Suprapubic skin (tissue), 4 donors: ENCODE results near the gene SSMEM1. TPM values are rescaled to one million over a fixed set of nuclear protein-coding genes. Genes with fewer than 3 reads are reported as not detected.
A peak's percentile ranks its signal among the peaks of the same experiment; 100 is the strongest.
"Not testable (repeated sequence)": the region's sequence is repeated elsewhere in the genome, so short reads cannot be mapped to it uniquely, and the experiment has no call there.

Experiments used
- DNase-seq, 2 donors: peaks; one replicate each; pipeline ENCODE4 v3.0.0-alpha.2; 2019; ENCODE audit warnings: low spot score in 2 of 2
- H3K27ac ChIP-seq: fragments of 200-600 bp; sonication (generic); one replicate; pipeline ENCODE4 v1.5.1; 2019
- H3K27me3 ChIP-seq: fragments of 200-600 bp; sonication (generic); one replicate; pipeline ENCODE4 v1.5.1; 2019
- H3K36me3 ChIP-seq: fragments of 200-600 bp; sonication (generic); one replicate; pipeline ENCODE4 v1.5.1; 2019
- H3K4me1 ChIP-seq: fragments of 200-600 bp; sonication (generic); one replicate; pipeline ENCODE4 v1.5.1; 2019
- H3K4me3 ChIP-seq: fragments of 200-600 bp; sonication (generic); one replicate; pipeline ENCODE4 v1.5.1; 2019; ENCODE audit warnings: mild to moderate bottlenecking
- H3K9me3 ChIP-seq: fragments of 200-600 bp; sonication (generic); one replicate; pipeline ENCODE4 v1.5.1; 2019
- EP300 ChIP-seq: sonication (generic); formaldehyde crosslinking; IDR thresholded peaks from one replicate; pipeline ENCODE4 v1.6.1; 2017; ENCODE audit warnings: antibody characterized with exemption
- POLR2A ChIP-seq, 2 donors: fragments of 450-650 bp; IDR thresholded peaks; one replicate each; pipeline ENCODE4 v1.6.1; 2017; ENCODE audit warnings: antibody characterized with exemption in 2 of 2, mild to moderate bottlenecking in 2 of 2, moderate library complexity in 2 of 2
- POLR2AphosphoS5 ChIP-seq, 3 donors: sonication (generic); formaldehyde crosslinking; IDR thresholded peaks; one replicate each; pipeline ENCODE4 v1.6.1; 2017; ENCODE audit warnings: antibody characterized with exemption in 3 of 3
- WGBS: methylation state at CpG from one replicate; pipeline ENCODE4 v1.1.5; 2018; 5-methylcytosine and 5-hydroxymethylcytosine counted together
- total RNA-seq, 4 donors: library from RNA; depleted of rRNA; stranded (reverse); fragments of >200 nt; gene quantifications; one replicate each; pipeline ENCODE4 v1.1.0, GENCODE V29; 2016
- TF ChIP-seq, protein P1 (sequence below), 2 donors: fragments of 200-600 bp in 1 of 2; fragments of 450-650 bp in 1 of 2; sonication (generic) in 1 of 2; IDR thresholded peaks; one replicate each; pipeline ENCODE4 v1.5.1; 2016 to 2019; ENCODE audit warnings: antibody characterized with exemption in 2 of 2, mild to moderate bottlenecking in 1 of 2, moderate library complexity in 1 of 2

Gene SSMEM1
- total RNA-seq, 4 donors from 2014 or later: not detected

- H3K27ac ChIP-seq: no peak overlapping the region
- no peak for DNase-seq
- no peaks in the 10 kb centered on the region for H3K9me3 ChIP-seq
- H3K4me3 ChIP-seq: no peak overlapping the region
- TF ChIP-seq, protein P1, sequence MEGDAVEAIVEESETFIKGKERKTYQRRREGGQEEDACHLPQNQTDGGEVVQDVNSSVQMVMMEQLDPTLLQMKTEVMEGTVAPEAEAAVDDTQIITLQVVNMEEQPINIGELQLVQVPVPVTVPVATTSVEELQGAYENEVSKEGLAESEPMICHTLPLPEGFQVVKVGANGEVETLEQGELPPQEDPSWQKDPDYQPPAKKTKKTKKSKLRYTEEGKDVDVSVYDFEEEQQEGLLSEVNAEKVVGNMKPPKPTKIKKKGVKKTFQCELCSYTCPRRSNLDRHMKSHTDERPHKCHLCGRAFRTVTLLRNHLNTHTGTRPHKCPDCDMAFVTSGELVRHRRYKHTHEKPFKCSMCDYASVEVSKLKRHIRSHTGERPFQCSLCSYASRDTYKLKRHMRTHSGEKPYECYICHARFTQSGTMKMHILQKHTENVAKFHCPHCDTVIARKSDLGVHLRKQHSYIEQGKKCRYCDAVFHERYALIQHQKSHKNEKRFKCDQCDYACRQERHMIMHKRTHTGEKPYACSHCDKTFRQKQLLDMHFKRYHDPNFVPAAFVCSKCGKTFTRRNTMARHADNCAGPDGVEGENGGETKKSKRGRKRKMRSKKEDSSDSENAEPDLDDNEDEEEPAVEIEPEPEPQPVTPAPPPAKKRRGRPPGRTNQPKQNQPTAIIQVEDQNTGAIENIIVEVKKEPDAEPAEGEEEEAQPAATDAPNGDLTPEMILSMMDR (IDR thresholded peaks at IDR 0.05): no peak
- TF ChIP-seq POLR2AphosphoS5 (IDR thresholded peaks at IDR 0.05) (no peak), EP300 (no peak), POLR2A (IDR thresholded peaks at IDR 0.05) (no peak)
- WGBS: 89% methylated on average over 2 of the region's 2 CpGs
- no peaks in the 10 kb centered on the region for H3K36me3 ChIP-seq
- H3K27me3 ChIP-seq: no peaks in the 10 kb centered on the region
- no peaks in the 10 kb centered on the region for H3K4me1 ChIP-seq
Measured at GRCh38 chr7:130234078-130234477, 26.4 kb downstream of the SSMEM1 start.

DNA sequence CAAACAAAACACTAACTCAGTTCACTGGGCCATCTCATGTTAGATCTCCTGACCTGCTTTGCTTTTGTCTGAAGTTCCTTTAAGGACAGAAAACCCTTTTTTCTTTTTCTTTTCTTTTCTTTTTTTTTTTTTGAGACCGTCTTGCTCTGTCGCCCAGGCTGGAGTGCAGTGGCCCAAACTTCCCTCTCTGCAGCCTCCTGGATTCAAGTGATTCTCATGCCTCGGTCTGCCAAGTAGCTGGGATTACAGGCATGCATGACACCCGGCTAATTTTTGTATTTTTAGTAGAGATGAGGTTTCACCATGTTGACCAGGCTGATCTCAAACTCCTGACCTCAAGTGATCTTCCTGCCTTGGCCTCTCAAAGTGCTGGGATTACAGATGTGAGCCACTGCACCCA is 28.7 kb downstream of the SSMEM1 start:
- not testable (repeated sequence) for H3K27me3 ChIP-seq, H3K4me3 ChIP-seq, H3K9me3 ChIP-seq, DNase-seq, H3K4me1 ChIP-seq, H3K36me3 ChIP-seq, H3K27ac ChIP-seq
- WGBS: 74% methylated on average over 4 of the region's 4 CpGs

GRCh38 chr7:130240240-130240639 is 32.6 kb downstream of the SSMEM1 start:
- Histone ChIP-seq H3K4me1 (no peaks in the 10 kb centered on the region), H3K9me3 (no peaks in the 10 kb centered on the region), H3K4me3 (no peak overlapping the region), H3K27me3 (no peaks in the 10 kb centered on the region), H3K27ac (no peak overlapping the region), H3K36me3 (no peaks in the 10 kb centered on the region)
- TF ChIP-seq POLR2A (IDR thresholded peaks at IDR 0.05) (no peak), EP300 (no peak), POLR2AphosphoS5 (IDR thresholded peaks at IDR 0.05) (no peak)
- TF ChIP-seq, protein P1 (IDR thresholded peaks at IDR 0.05): no peak
- no peak for DNase-seq
- 87% methylated on average over 1 of the region's 1 CpG for WGBS

GRCh38 chr7:130242198-130243014 is 34.7 kb downstream of the SSMEM1 start:
- Histone ChIP-seq H3K27ac (no peak overlapping the region), H3K4me1 (no peaks in the 10 kb centered on the region), H3K36me3 (no peaks in the 10 kb centered on the region), H3K27me3 (no peaks in the 10 kb centered on the region), H3K4me3 (no peak overlapping the region), H3K9me3 (no peaks in the 10 kb centered on the region)
- WGBS: 46% methylated on average over 5 of the region's 5 CpGs
- TF ChIP-seq, protein P1 (IDR thresholded peaks at IDR 0.05): peak; percentile 58 to 72
- TF ChIP-seq EP300: no peak
- DNase-seq: no peak

GRCh38 chr7:130243486-130243885 is 35.8 kb downstream of the SSMEM1 start:
- H3K36me3 ChIP-seq, H3K9me3 ChIP-seq, DNase-seq, H3K4me1 ChIP-seq, H3K27ac ChIP-seq, H3K27me3 ChIP-seq, H3K4me3 ChIP-seq: not testable (repeated sequence)
- 17% methylated on average over 1 of the region's 1 CpG for WGBS

DNA sequence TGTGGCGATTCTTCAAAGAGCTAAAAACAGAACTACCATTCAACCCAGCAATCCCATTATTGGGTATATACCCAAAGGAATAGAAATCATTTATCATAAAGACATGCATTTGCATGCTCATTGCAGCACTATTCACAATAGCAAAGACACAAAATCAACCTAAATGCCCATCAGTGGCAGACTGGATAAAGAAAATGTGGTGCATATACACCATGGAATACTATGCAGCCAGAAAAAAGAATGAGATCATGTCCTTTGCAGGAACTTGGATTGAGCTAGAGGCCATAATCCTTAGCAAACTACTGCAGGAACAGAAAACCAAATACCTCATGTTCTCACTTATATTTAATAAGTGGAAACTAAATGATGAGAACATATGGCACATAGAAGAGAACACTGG is 38.8 kb downstream of the SSMEM1 start:
- WGBS: 100% methylated on average over 1 of the region's 1 CpG
- not testable (repeated sequence) for H3K9me3 ChIP-seq, H3K27me3 ChIP-seq, H3K27ac ChIP-seq, H3K4me3 ChIP-seq, DNase-seq, H3K4me1 ChIP-seq, H3K36me3 ChIP-seq

DNA sequence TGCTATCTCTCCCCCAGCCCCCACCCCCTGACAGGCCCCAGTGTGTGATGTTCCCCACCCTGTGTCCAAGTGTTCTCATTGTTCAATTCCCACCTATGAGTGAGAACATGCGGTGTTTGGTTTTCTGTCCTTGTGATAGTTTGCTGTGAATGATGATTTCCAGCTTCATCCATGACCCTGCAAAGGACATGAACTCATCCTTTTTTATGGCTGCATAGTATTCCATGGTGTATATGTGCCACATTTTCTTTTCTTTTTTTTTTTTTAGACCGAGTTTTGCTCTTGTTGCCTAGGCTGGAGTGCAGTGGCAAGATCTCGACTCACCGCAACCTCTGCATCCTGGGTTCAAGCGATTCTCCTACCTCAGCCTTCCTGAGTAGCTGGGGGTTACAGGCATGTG is 41.2 kb downstream of the SSMEM1 start:
- not testable (repeated sequence) for H3K4me3 ChIP-seq, H3K9me3 ChIP-seq, DNase-seq, H3K4me1 ChIP-seq, H3K36me3 ChIP-seq, H3K27ac ChIP-seq, H3K27me3 ChIP-seq
- 92% methylated on average over 5 of the region's 5 CpGs for WGBS

GRCh38 chr7:130249626-130250025 is 42.0 kb downstream of the SSMEM1 start:
- H3K9me3 ChIP-seq, H3K27ac ChIP-seq, DNase-seq, H3K27me3 ChIP-seq, H3K36me3 ChIP-seq, H3K4me1 ChIP-seq, H3K4me3 ChIP-seq: not testable (repeated sequence)
- WGBS: 87% methylated on average over 3 of the region's 3 CpGs
